GM13977 (cell line): Measurements from ENCODE around the gene CPVL.

Experiments used
- DNase-seq: peaks from one replicate; pipeline ENCODE4 v3.0.0; 2012; ENCODE audit warnings: low spot score
- CTCF ChIP-seq: IDR thresholded peaks from 2 replicates; pipeline ENCODE4 v1.5.1; 2012; ENCODE audit warnings: mild to moderate bottlenecking, control low read depth; ENCODE audit not compliant: insufficient read depth; ENCODE audit errors: extremely low read depth, missing control alignments
- in situ Hi-C: fragments of 300-500 bp; cut with MboI; formaldehyde crosslinking; loops from one replicate; pipeline ENCODE4 v1.12.0; 2022; ENCODE audit warnings: low sequenced_read_pairs, low pct_unique_long_range_greater_than_20kb, mixed read lengths, inconsistent platforms; ENCODE audit not compliant: unreplicated experiment

CPVL gene

DNA sequence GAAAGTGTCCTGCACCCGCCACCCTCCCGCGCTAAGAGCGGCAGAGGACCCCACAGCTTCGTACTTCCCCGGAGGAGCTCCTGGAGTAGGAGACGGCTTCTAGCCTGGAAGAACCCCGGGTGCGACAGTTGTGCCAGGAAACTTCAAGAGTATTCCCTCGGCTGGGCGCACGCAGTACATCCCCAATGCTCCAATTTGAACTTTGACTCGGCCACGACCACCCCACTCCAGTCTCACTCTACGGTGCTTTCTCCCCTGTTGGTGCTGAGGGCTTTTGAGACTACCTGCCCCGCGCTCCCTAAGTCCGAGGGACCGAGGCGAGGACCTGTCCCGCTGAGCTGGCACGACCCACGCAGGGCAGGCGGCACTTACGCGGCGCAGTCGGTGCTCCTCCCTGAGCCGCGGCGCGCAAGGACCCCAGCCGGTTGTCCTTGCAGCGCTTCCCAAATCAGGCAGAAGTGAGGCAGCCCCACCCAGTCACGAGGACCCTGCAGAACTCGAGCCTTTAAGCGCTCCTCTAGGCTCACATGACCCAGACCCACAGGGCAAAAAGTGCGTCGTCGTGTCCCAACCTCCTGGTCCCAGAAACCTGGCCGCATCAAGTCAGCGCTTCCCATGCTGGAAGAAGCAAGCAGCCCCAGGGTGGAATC lies at the start of gene CPVL:
Gene CPVL, minus strand, starts transcription at position 481 of the 650 bp plus-strand sequence. CDS start 25,476 bp downstream, outside the sequence.
- no peak for TF ChIP-seq CTCF
- in situ Hi-C loops: no loop called here
- DNase-seq: no peak

GRCh38 chr7:29194594-29195427 lies 48.5 kb upstream of the CPVL start, which contains the start of gene CHN2:
Gene CHN2 (plus strand): TSS chr7:29194775.
- no peak for TF ChIP-seq CTCF
- DNase-seq: peak; percentile 47
- in situ Hi-C loops: no loop called here

- DNase-seq: no peak
- TF ChIP-seq CTCF: no peak
- in situ Hi-C loops: no loop called here
These were observed 47.9 kb upstream of the CPVL start for GRCh38 chr7:29194206-29194593.

DNA sequence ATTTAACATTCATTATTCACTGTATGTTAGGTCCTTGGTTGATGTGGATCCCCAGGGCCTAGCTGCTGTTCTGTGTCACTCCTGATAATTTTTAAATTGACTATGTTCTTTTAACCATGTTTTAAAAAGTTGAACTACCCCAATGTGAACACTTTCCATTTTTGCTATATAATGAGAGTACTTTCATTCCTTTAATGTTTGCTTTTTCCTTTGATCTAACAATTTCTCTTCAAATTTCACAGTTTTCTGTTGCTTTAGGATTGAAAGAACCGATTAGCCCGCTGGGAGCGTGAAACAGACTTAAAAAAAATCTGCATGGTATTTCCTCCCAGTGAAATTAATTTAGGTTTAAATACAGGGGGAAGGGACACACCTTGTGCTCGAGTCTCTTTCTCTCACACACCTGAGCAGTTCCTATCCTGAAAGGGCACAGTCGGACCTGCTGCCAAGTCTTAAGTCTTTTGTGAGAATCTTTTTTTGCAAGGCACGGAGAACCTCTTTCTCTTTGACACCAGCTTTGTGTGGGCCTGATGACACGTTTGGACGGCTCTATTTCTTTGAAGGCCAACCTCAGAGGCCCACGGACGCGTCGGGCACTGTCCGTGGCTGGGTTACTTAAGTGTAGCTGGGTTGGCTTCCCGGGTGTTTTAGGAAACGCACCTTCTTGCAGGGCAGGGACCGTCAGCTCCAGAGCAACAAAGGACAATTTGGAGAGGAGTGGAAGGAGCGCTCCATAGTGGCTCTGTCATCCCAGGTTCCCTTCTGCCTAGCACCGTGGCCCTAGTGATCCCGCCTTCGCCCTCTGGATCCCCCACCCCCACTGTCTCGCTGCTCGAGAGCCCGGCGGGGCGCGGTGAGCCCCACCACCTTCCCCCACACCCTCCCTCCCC lies 47.2 kb upstream of the CPVL start:
- DNase-seq: no peak
- in situ Hi-C loops: no loop called here
- TF ChIP-seq CTCF: no peak

DNA sequence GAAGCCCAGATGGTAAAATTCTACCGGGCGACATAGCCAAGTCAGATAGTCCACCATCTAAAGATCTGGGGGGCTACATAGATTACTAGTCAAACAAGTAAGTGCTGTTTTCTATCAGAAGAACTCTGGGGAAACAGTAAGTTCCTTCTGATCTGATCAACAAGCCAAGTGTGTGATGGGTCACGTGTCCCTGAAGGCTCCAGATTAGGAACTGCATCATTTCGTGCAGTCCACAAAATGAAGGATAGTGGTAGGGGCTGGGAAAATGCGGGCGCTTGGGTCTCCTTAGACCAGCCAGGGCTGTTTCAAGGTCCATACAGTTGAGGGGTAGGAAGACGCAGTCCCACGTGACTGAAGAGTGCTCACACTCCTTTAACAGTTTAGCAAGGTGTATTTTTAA lies 46.5 kb upstream of the CPVL start:
- in situ Hi-C loops: no loop called here
- no peak for DNase-seq
- no peak for TF ChIP-seq CTCF

- TF ChIP-seq CTCF: no peak
- no peak for DNase-seq
- in situ Hi-C loops: no loop called here
These were observed 46.0 kb upstream of the CPVL start for GRCh38 chr7:29192323-29192722.
